Posterior cingulate gyrus (tissue), 11 donors: ENCODE data around the gene GHITM.
"Not testable (repeated sequence)": the region's sequence is repeated elsewhere in the genome, so short reads cannot be mapped to it uniquely, and the experiment has no call there.

ENCODE experiments used
- DNase-seq, 10 donors: peaks; one replicate each; pipeline versions ENCODE4 v3.0.0 to v3.0.0-alpha.2; 2020 to 2021; ENCODE audit warnings: mixed read lengths in 3 of 10
- intact Hi-C: fragments of 100-400 bp; cut with DNase I; formaldehyde crosslinking; loops from one replicate; pipeline ENCODE4 v1.15.1; 2023

Gene GHITM

GRCh38 chr10:84172467-84173356 is 33.4 kb downstream of the GHITM start:
- DNase-seq: no peak
- intact Hi-C loops: no loop called here

GRCh38 chr10:84173501-84173929 is 34.2 kb downstream of the GHITM start, which contains the start of gene GPR15LG:
TSS of gene GPR15LG (plus strand) at chr10:84173801. CDS start at chr10:84173852, 51 bp downstream.
- no peak for DNase-seq
- intact Hi-C loops: no loop called here

GRCh38 chr10:84175436-84175835 is 36.1 kb downstream of the GHITM start:
- DNase-seq: no peak
- intact Hi-C loops: no loop called here

GRCh38 chr10:84176351-84176750 is 37.0 kb downstream of the GHITM start:
- intact Hi-C loops: no loop called here
- DNase-seq: no peak

GRCh38 chr10:84176836-84177474 is 37.6 kb downstream of the GHITM start:
- intact Hi-C loops: no loop called here
- DNase-seq: peak in 1 of 10 donors; percentile 68

- intact Hi-C loops: no loop called here
- DNase-seq: peak in 7 of 10 donors; percentile 35 to 91 (median 44)
Measured at GRCh38 chr10:84177541-84178141, 38.3 kb downstream of the GHITM start.

GRCh38 chr10:84178160-84178609 is 38.9 kb downstream of the GHITM start:
- intact Hi-C loops: no loop called here
- DNase-seq: no peak

- intact Hi-C loops: no loop called here
- DNase-seq: peak in 8 of 10 donors; percentile 30 to 92 (median 62)
Measured at GRCh38 chr10:84179059-84179710, 39.9 kb downstream of the GHITM start.

GRCh38 chr10:84180386-84180785 is 41.1 kb downstream of the GHITM start:
- DNase-seq, intact Hi-C loops: not testable (repeated sequence)

- DNase-seq: no peak
- intact Hi-C loops: no loop called here
Measured at GRCh38 chr10:84181631-84182030, 42.3 kb downstream of the GHITM start.

GRCh38 chr10:84184517-84184916 is 45.2 kb downstream of the GHITM start:
- intact Hi-C loops: no loop called here
- no peak for DNase-seq

- DNase-seq: no peak
- intact Hi-C loops: no loop called here
Measured at GRCh38 chr10:84185526-84186175, 46.3 kb downstream of the GHITM start.

- DNase-seq: no peak
- intact Hi-C loops: no loop called here
Measured at GRCh38 chr10:84188815-84189214, 49.5 kb downstream of the GHITM start.

GRCh38 chr10:84190621-84191020 is 51.3 kb downstream of the GHITM start:
- DNase-seq: peak in 1 of 10 donors; percentile 44
- intact Hi-C loops: no loop called here

- intact Hi-C loops: no loop called here
- DNase-seq: peak in 1 of 10 donors; percentile 21
Measured at GRCh38 chr10:84191106-84191505, 51.8 kb downstream of the GHITM start.

GRCh38 chr10:84193327-84193726 is 54.0 kb downstream of the GHITM start:
- DNase-seq: peak in 1 of 10 donors; percentile 53
- intact Hi-C loops: no loop called here

- DNase-seq: peak in 1 of 10 donors; percentile 49
Measured at GRCh38 chr10:84193846-84194423, 54.6 kb downstream of the GHITM start.

GRCh38 chr10:84194424-84195043 is 55.2 kb downstream of the GHITM start, which contains the start of gene CDHR1:
TSS of gene CDHR1 (plus strand) at chr10:84194537. CDS start at chr10:84194761, 224 bp downstream.
- peak in 6 of 10 donors; percentile 38 to 93 (median 47) for DNase-seq
- intact Hi-C loops: no loop called here

More at GRCh38 chr10:84193846-84194423, 54.6 kb downstream of the GHITM start:
- intact Hi-C loops: no loop called here
